ENCODE measurements around the gene IFITM2.

- TF ChIP-seq CTCF (IDR thresholded peaks at IDR 0.05) = no peak
- no peak for TF ChIP-seq POLR2A (IDR thresholded peaks at IDR 0.05)
These were observed 29.1 kb downstream of the IFITM2 start for GRCh38 chr11:336659-337198.

Measured in gastroesophageal sphincter (tissue), 3 donors.